Right cardiac atrium (tissue), 5 donors: ENCODE measurements around the gene PLEKHG3. TPM values are rescaled to one million over a fixed set of nuclear protein-coding genes. Genes with fewer than 3 reads are reported as not detected.

ENCODE experiments used
- ATAC-seq, 2 donors: fragments of 200-7000 bp; cut with Tn5 transposase; one replicate each; pipeline versions ENCODE4 v1.8.0 to v1.9.1; 2020; ENCODE audit warnings: moderate library complexity in 2 of 2, mild to moderate bottlenecking in 1 of 2
- DNase-seq, 3 donors: peaks; one replicate each; pipeline ENCODE4 v3.0.0-alpha.2; 2020
- H3K27ac ChIP-seq: one replicate; pipeline ENCODE4 v1.5.1; 2013; ENCODE audit warnings: mild to moderate bottlenecking, low read length, control low read depth, moderate library complexity
- H3K27me3 ChIP-seq: one replicate; pipeline ENCODE4 v1.6.1; 2013; ENCODE audit not compliant: control insufficient read depth, insufficient read depth
- H3K4me1 ChIP-seq: one replicate; pipeline ENCODE4 v1.6.1; 2013; ENCODE audit warnings: low read length; ENCODE audit not compliant: control insufficient read depth, insufficient read depth
- H3K4me3 ChIP-seq: one replicate; pipeline ENCODE4 v1.5.1; 2013; ENCODE audit warnings: low read length, control low read depth
- H3K9me3 ChIP-seq: one replicate; pipeline ENCODE4 v1.6.1; 2013; ENCODE audit warnings: low read length; ENCODE audit not compliant: control insufficient read depth
- WGBS: extraction: QIAGEN DNeasy Blood & Tissue Kit; methylation state at CpG from one replicate; pipeline ENCODE4 v1.1.7; 2013; 5-methylcytosine and 5-hydroxymethylcytosine counted together
- intact Hi-C, 4 donors: fragments of 100-400 bp; cut with DNase I; formaldehyde crosslinking; loops; one replicate each; pipeline versions ENCODE4 v1.11.0 to v1.14.0; 2022 to 2023
- polyA plus RNA-seq: library from polyadenylated mRNA; stranded (reverse); fragments of 200-250 nt; gene quantifications from one replicate; pipeline ENCODE4 v1.2.3, GENCODE V29; 2013
- total RNA-seq, 4 donors: library from RNA; stranded (reverse); fragmentation: NEBNext Ultra II Directional; extraction: Animal tissue kit (Norgen Biotek cat#: 25700); gene quantifications; one replicate each; pipeline ENCODE4 v1.2.1, GENCODE V29; 2021
- donor health status: healthy with polysubstance abuse.
- donor health status: DM: no; HTN: yes; CAD: no.
- donor health status: DM: no; HTN: no; CAD: no.
- donor health status: DM: no; HTN: yes; CAD: no; lungs with severe emphysema.
- donor health status: DM: yes; HTN: yes; CAD: no.

Gene PLEKHG3
- total and polyA plus RNA-seq, 5 donors = 12.6 to 58.7 (median 47.8) TPM

DNA sequence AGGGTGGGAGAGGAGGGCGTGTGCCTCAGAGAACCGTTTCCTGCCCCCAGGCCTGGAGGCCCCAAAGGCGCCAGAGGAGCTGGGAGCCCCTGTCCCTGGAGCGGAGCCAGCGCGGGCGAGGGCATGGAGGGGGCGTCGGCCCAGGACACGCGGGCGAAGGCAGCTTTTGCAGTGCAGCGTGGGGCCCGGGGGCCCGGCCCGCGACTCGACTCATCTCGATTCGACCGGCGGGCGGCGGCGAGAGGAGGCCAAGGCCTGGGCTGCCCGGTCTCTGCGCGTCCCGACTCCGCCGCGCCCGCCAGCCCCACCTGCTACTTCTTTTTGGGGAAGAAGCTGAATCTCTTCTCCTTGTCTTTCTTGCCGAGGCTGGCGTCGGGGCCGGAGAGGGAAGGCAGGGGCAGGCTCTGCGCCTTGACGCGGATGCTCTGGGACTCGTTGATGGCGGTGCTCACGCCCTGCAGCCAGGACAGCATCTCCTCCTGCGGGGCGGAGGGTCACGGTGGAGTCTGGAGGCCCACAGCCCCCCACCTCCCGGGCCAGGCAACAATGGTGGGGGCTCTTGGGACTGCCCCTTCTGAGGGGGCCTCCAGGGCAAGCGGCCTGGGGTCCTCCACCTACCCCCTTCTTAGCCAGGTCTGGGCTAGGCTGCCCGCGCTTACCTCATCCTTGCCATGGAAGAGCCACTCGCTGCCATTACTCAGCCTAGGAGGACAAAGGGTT is 44.9 kb downstream of the PLEKHG3 start:
- no peaks in the 10 kb centered on the region for H3K9me3 ChIP-seq
- no peaks in the 10 kb centered on the region for H3K27me3 ChIP-seq
- intact Hi-C loops = no loop called here
- DNase-seq = peak in 1 of 3 donors; percentile 59
- no peak overlapping the region for H3K27ac ChIP-seq
- ATAC-seq = peak in 1 of 2 donors; percentile 2
- 94% methylated on average over 51 of the region's 51 CpGs for WGBS
- no peak overlapping the region for H3K4me3 ChIP-seq
- peaks cover 3% of the 10 kb centered on the region for H3K4me1 ChIP-seq

DNA sequence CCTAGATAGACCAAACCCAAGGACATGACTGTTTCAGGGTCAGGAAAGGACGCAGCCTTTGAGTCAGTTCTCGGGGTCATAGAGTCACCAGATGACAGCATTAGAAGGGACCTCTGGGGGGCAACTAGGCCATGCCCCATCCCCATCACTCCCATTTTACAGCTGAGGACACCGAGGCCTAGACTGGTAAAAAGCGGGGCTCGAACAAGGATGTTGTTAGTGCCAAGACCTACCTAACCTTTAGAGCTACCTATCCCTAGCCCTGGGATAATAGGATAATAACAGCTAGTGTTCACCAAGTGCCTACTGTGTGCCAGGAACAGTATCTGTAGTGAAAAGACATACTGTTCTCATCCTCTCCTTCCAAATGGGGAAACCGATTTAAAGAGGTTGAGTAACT is 48.7 kb downstream of the PLEKHG3 start:
- no peak overlapping the region for H3K27ac ChIP-seq
- no peaks in the 10 kb centered on the region for H3K27me3 ChIP-seq
- no peak overlapping the region for H3K4me3 ChIP-seq
- H3K9me3 ChIP-seq = no peaks in the 10 kb centered on the region
- DNase-seq (no peak), ATAC-seq (no peak)
- WGBS = 95% methylated on average over 6 of the region's 6 CpGs
- intact Hi-C loops = no loop called here
- peaks cover 8% of the 10 kb centered on the region for H3K4me1 ChIP-seq

DNA sequence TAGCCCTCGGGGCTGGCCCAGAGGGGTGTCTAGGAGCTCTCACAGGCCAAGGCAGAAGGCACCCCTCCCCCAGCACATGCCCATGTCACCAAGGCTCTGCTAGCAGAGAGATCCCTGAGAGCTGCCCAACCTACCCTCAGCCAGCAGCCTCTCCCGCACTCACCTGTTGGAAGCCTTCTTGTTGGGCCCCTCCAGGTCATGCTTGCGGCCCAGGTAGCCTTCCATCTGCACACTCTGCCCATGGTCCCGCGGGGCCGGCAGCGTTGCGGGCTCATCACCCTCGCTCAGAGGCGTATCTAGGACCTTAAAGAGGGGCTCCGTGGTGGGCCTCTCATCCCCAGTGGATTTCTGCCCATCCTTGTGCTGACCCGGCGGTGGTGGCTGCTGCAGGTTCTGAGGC is 49.1 kb downstream of the PLEKHG3 start:
- Histone ChIP-seq H3K9me3 (no peaks in the 10 kb centered on the region), H3K27ac (no peak overlapping the region), H3K27me3 (no peaks in the 10 kb centered on the region), H3K4me3 (no peak overlapping the region), H3K4me1 (peaks cover 12% of the 10 kb centered on the region)
- WGBS = 95% methylated on average over 13 of the region's 13 CpGs
- DNase-seq (peak in 1 of 3 donors; percentile 39), ATAC-seq (no peak)
- intact Hi-C loops = no loop called here

DNA sequence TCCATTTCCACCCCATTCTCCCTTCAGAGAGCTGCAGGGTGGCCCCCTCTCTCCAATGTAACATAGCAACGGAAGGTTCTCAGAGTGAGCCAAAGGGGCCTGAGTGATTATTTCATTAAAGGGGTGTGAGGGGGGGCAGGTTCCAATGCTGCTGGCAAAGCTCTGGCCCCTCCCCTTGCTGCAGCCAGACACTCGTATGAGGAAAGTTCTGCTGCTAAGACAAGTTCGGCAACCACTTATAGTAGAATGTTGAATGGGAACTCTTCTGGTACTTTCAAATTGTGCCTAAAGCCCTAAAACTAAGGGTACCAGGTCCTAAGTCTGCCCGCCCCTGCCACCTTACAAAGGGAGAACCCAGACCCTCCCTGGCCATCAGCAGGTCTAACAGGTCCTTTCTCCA is 49.8 kb downstream of the PLEKHG3 start:
- intact Hi-C loops = no loop called here
- Histone ChIP-seq H3K27me3 (no peaks in the 10 kb centered on the region), H3K27ac (no peak overlapping the region), H3K9me3 (no peaks in the 10 kb centered on the region), H3K4me3 (no peak overlapping the region), H3K4me1 (peaks cover 12% of the 10 kb centered on the region)
- ATAC-seq (no peak), DNase-seq (no peak)
- WGBS = 88% methylated on average over 4 of the region's 4 CpGs

DNA sequence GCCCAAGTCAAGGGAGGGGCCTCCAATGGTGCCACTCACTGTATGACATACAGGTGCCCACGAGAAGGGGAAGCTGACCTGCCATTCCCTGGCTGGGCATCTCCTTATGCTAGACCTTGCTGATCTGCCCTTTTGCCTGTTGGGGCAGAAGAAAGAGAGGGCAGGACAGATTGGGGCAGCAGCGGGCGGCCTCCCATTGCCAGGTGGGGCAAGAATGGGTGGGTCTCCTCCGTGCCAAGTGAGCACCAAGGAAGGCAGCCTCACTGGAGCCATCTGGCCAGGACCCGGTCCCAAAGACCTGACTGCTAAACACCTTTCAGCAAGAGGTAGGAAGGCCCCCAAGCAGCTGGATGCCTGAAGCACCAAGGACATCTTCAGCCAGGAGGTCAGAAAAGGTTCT is 50.5 kb downstream of the PLEKHG3 start:
- ATAC-seq = no peak
- Histone ChIP-seq H3K4me1 (peaks cover 12% of the 10 kb centered on the region), H3K27ac (no peak overlapping the region), H3K4me3 (no peak overlapping the region), H3K9me3 (no peaks in the 10 kb centered on the region), H3K27me3 (no peaks in the 10 kb centered on the region)
- intact Hi-C loops = no loop called here
- 95% methylated on average over 5 of the region's 5 CpGs for WGBS
- no peak for DNase-seq

DNA sequence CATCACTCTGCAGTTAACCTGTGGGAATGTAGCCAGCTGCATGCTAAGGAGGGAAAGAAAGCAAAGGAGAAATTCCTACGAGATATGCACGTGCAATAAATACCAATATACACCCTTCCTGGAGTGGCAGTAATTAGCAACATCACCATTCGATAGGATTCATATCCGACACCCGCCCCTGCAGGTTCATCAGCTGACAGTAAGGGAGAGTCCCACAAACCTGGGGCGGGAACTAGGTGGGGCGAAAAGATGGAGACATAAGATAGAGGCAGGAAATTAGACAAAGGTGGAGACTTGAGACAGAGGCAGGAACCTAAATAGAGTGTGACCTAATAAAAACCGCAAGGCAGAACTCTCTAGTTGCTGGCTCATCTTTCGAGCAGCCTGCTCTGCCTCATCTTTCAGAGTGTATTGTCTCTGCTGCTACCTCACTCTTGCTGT is 51.6 kb downstream of the PLEKHG3 start:
- no peaks in the 10 kb centered on the region for H3K9me3 ChIP-seq
- peaks cover 14% of the 10 kb centered on the region for H3K4me1 ChIP-seq
- DNase-seq (no peak), ATAC-seq (no peak)
- H3K4me3 ChIP-seq = no peak overlapping the region
- H3K27me3 ChIP-seq = no peaks in the 10 kb centered on the region
- intact Hi-C loops = no loop called here
- 66% methylated on average over 9 of the region's 9 CpGs for WGBS
- no peak overlapping the region for H3K27ac ChIP-seq

DNA sequence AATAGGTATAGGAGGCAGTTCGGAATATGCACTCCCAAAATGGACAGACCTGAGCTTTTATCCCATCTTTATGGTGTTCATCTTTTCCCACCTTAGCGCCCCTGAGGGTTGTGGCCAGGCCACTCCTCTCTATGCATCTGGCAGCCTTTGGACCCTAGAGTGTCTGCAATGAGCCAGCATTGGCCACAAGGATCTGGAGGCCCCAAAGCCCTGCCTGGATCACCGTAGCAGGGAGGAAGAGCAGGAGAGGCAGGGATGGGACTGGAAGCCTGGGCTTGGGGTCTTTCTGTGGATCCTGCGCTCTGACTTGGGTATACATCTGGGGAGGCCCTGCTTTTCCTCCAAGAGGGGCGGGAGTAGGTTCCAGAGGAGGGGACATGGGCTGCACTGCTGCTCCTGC is 52.5 kb downstream of the PLEKHG3 start:
- ATAC-seq = no peak
- Histone ChIP-seq H3K4me1 (peaks cover 23% of the 10 kb centered on the region), H3K9me3 (no peaks in the 10 kb centered on the region), H3K27ac (no peak overlapping the region), H3K4me3 (no peak overlapping the region), H3K27me3 (no peaks in the 10 kb centered on the region)
- no peak for DNase-seq
- WGBS = 91% methylated on average over 5 of the region's 5 CpGs
- intact Hi-C loops = no loop called here

DNA sequence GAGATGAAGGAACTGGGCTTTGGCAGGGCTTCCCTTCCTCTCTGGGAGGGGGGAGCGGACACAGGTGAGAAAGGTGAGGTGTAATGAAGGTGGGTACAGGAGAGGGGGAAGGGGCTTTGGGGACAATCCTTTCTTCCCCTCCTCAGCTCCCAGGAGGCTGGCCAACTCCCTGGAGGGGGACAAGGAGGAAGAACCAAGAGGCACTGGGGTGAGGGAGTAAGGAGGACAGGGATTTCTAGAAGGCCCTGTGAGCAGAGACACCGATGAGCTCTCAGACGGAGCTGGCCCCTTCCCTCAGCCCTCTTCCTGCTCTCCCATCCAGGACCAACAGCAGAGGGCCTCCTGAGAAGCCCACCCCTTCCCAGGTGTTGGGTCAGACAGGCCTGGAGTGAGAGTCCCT is 53.4 kb downstream of the PLEKHG3 start:
- H3K27me3 ChIP-seq = no peaks in the 10 kb centered on the region
- H3K27ac ChIP-seq = no peak overlapping the region
- H3K4me1 ChIP-seq = peaks cover 30% of the 10 kb centered on the region
- peak in 1 of 3 donors; percentile 53 for DNase-seq
- WGBS = 76% methylated on average over 3 of the region's 3 CpGs
- no peaks in the 10 kb centered on the region for H3K9me3 ChIP-seq
- no peak for ATAC-seq
- no peak overlapping the region for H3K4me3 ChIP-seq
- intact Hi-C loops = no loop called here

DNA sequence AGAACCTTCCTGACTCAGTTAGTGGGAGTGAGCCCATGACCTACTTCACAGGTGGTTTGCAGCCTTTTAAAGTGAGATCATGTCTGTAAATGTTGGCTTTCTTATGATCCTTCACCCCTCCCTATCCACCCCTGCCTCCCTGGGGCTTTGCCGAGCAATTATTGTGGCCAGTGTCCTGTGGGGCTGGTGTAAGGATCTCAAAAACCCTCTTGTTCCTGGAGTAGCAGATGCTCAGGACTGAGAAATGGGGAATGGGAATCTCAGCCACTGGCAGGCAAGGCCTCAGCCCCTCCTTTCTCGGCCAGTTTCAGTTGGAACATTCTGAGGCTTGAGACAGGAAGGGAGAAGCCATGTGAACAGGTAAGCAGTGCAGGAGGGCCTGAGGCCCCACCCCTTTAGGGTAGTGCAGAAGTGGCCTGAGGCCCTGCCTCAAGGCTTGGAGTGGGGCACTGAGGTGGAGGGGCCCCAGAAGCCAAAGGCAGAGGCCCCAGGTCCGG is 53.8 kb downstream of the PLEKHG3 start:
- no peak overlapping the region for H3K4me3 ChIP-seq
- peak in 1 of 2 donors; percentile 1 for ATAC-seq
- H3K9me3 ChIP-seq = no peaks in the 10 kb centered on the region
- no peaks in the 10 kb centered on the region for H3K27me3 ChIP-seq
- H3K4me1 ChIP-seq = peaks cover 31% of the 10 kb centered on the region
- peak overlapping the region; percentile 32 for H3K27ac ChIP-seq
- intact Hi-C loops = no loop called here
- peak in 1 of 3 donors; percentile 59 for DNase-seq
- WGBS = 44% methylated on average over 3 of the region's 3 CpGs

DNA sequence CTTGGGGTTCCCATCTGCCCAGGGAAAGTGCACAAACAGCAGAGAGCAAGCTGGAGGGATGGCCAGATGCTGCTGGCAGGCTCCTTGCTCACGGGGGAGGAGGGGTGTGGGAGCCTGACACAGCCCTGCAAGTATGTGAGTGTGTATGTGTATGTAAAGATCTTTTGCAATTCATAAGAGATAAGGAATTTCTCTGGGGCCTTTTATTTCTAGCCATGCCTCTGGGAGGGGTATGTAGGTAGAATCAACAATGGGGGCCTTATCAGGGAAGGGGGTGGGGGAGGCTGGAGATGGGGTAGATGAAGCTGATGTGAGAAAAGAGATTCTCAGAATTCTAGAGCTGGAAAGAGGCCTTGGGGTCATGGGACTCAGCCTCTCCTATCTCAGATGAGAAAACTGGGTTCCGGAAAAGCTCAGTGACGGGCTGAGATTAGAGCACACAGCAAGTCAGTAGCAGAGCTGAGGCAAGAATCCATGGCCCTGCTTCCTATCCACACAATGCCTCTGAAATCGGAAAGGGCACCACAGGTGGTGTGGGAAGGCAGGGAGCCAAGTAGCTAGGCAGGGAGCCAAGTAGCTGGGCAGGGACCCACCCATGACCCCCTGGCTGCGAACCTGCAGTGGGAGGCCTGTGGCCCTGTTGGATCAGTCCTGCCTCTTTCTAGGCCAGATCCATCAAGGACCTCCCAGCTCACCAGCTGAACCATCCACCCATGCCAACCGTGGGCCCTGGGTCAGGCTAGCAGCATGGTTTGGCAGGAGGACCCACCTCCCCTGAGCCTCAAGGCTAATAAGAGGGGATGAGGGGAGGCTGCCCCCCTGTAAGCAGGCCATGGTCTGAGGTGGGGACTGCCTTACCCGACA is 54.7 kb downstream of the PLEKHG3 start:
- no peaks in the 10 kb centered on the region for H3K27me3 ChIP-seq
- 38% methylated on average over 7 of the region's 7 CpGs for WGBS
- H3K4me1 ChIP-seq = peaks cover 32% of the 10 kb centered on the region
- peak; percentile 34 to 64 for ATAC-seq
- peak; percentile 61 to 86 (median 79) for DNase-seq
- H3K4me3 ChIP-seq = no peak overlapping the region
- intact Hi-C loops = no loop called here
- no peaks in the 10 kb centered on the region for H3K9me3 ChIP-seq
- H3K27ac ChIP-seq = peak overlapping the region; percentile 7

DNA sequence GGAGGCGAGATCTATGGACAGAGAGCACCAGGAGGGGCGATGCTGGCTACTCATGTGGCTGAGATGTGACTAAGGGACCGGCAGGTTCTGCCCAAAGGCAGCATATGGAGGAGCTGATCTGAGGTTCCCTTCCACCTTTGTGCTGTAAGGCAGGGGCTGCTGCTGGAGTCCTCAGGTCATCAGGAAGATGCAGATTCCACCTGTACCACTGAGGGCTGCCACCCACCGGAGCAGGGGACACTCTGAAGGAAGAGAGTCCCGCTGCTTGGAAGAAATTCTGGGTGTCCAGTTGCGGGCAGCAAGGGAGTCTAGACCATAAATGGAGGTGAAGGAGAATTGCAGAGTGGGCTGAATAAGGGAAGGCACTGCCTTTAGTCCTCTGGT is 55.3 kb downstream of the PLEKHG3 start:
- no peak for ATAC-seq
- Histone ChIP-seq H3K4me3 (no peak overlapping the region), H3K27ac (no peak overlapping the region), H3K27me3 (no peaks in the 10 kb centered on the region), H3K9me3 (no peaks in the 10 kb centered on the region), H3K4me1 (peaks cover 33% of the 10 kb centered on the region)
- intact Hi-C loops = no loop called here
- WGBS = 94% methylated on average over 6 of the region's 6 CpGs
- no peak for DNase-seq
